HG03175 (cell line): ENCODE measurements around the gene FAM163B.

ENCODE experiments used
- ATAC-seq: cut with Tn5 transposase; IDR thresholded peaks from one replicate; pipeline ENCODE4 v1.9.1; 2021; ENCODE audit warnings: mild to moderate bottlenecking, moderate library complexity; ENCODE audit not compliant: unreplicated experiment

The FAM163B gene

DNA sequence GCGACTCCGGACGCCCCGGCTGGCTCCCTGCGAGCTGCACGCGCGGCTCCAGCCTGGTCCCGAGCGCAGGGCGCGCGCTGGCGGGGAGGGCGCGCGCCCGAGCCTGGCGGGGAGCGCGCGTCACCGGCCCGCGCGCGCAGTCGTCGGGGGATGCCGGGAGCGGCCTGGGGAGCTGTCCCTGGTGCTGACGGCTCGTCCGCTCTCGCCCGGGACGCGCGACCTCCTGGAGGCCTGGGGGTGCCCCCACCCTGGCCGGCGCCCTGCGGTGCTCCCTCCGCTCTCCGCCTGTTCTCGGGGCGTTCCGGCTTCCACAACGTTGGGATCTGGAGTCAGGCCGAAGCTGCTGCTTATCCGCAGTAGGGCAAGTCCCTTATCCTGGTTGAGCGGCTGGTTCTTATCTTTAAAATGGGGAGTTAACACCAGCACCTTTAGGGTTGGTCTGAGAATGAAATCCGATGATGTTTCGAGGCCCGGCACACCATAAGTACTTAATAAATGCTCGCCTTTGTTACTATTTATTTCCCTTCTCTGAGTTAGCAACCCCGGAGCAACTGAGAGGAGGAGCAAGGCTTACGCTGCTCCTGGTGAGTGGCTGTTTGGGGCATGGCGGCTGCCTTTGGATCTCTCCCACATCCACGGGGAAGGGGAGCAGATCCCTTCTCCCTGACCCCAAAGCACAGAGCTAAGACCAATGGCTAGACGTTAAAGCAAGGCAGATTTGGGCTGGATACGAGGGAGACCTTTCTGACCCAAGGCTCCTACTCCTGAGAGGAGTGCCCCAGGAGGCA lies at the start of gene FAM163B:
TSS of gene FAM163B (minus strand) at position 79 of the 788 bp plus-strand sequence. CDS start 29,166 bp downstream, outside the sequence.
- no peak for ATAC-seq

DNA sequence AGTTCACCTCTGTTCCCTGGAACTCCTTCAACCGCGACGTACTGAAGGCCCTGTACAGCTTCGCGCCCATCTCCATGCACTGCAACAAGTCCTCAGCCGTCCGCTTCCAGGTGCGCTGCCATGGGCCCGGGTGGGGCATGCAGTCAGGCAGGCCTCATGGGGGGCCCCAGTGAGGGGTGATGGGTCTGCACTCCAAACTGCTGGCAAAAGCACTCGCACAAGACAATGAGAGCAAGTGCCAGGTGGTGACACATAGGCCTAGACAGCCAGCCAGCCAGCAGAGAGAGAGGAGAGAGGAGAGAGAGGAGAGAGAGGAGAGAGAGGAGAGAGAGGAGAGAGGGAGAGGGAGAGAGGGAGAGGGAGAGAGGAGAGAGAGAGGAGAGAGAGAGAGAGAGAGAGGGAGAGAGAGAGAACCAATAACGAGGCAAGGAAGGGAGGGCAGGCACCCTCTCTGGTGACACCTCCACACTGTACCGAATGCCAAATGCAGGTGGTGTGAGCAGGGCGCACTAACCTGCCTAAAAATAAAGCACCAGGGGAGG lies 48.0 kb upstream of the FAM163B start:
- ATAC-seq = no peak

DNA sequence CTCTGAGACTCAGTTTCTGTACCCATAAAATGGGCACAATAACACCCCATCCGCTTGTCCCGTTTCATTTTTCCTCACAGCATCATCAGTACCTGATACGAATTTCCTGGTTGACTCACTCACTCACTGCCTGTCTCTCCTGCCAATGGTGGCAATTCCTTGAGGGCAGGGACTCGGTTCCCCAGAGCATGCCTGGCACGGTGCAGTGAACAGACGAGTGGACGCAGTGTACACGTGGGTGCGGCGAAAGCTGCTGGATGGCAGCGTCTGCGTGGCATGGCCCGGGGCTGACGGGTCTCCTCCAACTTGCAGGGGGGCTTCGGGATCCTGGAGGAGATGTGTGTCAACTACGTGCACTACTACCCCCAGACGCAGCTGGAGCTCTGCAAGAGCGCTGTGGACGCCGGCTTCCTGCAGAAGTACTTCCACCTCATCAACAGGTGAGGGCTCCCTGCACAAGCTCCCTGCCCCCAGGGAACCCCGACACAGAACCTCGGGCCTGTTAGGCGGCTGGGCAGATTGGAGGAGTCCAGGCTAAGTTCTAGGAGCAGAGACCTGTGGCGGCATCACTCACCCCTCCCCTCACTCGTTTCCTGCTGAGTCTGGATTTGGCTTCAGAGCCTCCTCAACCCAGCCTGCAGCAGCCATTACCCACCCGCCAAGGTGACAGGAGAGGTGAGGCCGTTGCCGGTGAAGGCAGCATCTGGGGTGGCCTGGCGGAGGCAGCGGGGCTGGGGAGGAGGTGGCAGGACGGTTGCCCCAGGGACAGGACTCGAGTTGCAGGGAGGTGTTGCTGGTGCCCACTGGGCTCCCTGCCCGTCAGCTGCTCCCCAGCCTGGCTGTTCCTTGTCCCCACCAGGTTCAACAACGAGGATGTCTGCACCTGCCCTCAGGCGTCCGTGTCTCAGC lies 47.3 kb upstream of the FAM163B start:
- ATAC-seq = no peak

DNA sequence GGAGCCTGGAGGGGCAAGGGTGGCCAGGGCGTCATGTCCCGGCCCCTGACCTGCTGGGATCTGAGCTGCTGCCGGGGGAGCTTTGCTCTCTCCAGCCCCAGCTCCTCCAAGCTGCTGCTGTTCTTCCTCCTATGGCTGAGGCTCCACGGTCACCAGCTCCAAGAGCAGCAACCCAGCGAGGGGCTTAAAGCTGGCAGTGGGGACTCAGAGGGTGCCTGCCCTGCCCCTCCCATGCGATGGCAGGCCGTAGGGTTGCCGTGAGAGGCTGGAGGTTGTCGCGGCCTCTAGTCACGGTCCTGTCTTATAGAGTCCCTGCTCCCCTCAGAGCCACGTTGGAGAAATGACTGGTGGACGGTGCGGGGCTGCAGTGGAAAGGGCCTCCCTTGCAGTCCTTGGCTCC lies 46.5 kb upstream of the FAM163B start:
- ATAC-seq = no peak

DNA sequence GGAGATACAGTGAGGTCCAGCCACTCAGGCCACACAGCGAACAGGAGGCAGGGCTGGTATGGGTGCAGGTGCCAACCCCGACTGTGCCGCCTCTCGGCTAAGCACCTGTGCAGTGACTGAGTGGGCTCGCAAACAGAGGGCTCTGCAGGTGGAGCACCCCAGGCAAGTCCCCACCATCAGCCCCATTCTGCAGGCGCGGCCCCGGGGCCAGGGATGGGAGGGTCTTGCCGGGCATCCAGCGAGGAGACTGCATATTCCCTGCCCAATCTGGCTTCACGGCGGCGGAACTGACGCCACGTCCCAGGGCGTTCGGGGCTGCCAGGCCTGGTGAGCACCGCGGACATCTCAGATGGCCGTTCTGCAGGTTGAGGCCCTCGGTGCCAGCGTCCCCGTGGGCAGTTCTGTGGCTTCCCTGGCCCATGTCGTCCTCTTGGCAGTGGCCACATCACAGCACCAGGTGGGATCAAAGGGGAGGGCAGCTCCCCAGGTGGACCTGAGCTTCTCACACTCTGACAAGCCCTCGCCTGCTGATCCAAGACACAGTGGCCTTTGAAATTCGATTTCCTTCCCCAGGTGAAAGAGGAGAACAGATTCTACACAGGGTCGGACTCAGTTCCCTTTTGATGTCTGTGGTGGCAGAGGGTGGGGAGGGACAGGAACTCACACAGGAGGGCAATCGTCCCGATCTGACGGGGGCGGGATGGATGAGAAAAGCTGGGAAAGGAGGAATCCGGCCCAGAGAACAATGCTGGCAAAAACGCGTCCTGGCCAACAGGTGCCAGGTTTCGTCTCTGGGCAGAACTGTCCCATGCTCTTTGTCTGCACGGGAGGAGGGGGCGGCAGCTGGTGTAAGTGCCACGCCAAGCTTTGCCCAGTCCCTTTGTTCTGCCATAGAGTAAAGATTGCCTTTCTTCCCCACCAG lies 45.8 kb upstream of the FAM163B start:
- no peak for ATAC-seq

DNA sequence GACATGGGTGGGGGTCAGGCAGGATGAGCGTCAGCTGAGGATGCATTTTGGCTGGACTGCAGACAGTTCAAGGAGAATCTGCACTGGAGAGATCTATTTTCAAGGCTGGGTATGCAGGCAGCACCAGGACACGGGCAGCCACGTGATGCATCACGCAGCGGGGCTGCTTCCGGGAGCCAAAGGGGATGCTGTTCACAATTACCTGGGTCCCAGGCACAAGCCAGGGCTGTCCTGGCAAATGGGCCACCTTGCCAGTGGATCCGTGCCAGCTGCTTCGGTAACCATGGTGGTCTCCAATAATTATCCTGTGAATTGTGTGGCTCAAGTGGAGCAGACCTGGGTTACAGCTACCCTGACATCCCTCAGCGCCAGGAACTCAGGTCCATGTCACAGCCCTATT lies 44.4 kb upstream of the FAM163B start:
- no peak for ATAC-seq

DNA sequence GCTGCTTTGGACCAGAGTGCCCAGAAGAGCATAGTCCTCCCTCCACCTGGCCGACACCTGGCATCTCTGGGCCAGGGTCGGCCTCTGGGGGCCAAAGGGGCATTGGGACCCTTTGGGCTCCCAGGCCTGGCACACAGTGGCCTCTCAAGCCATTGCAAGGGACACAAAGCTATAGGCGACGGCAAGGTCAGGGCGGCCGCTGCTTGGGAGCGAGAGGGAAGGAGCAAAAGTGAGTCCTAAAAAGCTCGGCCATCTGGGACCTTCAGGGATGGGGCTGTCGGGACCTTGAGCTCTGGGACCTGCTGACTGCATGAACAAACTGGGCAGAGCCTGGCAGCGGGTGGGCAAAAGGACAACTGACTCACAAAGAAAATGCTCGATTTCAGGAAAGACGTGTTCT lies 40.8 kb upstream of the FAM163B start:
- no peak for ATAC-seq

DNA sequence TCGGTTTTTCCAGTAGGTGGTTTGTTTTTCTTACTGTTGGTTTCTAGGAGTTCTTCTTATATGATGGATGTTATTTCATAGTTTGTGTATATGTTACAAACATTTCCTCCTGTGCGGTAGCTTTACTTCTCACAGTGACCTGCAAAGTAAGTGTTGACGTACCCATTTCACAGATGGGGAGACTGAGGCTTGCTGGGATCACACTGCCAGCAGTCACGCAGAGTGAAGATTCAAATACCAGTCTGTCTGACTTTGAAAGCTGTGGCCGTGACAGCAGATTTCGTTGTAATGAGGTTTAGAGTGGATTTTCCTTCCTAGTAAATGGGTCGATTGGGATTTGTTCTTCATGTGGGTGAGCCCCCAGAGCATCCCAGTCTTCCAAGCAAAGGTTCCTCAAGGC lies 40.0 kb upstream of the FAM163B start:
- ATAC-seq = no peak

DNA sequence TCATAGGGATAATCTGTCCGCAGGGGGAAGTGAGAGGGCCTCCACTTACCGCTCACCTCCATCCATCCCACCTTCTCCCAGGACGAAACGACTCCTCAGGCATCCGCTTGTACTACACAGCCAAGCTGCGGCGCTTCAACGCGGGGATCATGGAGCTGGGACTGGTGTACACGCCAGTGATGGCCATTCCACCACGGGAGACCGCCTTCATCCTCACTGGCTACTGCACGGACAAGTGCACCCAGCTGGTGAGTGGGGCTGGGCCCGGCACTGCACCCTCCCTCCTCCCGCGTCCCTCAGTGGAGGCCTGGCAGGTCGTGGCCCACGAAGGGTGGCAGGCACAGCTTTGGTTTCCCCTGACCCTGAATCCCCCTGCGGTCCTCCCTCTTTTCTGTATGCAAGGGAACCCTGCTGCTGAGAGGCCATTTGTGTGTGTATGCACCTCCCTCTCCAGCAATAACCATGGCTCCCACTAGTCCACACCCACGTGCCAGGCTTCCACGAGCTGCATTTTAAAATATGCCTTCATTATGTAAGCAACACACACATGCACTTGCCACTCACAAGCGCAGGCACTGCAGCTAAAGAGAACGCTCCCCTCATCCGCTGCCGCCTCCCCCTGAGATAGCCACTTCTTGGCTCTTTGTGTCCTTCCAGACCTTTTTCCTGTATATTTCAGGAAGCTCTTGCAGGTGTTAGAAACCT lies 38.7 kb upstream of the FAM163B start:
- ATAC-seq = no peak

DNA sequence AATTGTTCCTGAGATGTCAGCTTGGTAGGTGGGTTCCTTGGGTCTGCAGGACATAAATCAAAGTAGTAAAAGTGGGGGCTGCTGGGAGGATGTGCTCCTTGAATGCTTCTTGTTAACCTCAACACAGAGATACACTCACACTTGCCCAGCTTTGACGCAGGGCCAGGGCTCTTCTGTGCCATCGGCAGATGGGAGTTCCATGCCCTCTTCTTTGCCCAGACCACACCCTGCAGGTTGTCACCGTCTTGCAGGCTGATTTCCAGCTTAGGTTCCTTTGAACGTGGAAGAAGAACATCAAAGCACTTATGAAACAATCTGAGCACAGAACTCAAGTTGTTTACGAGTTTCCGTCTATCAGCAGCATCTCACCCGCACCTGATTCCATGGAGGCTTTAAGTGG lies 38.0 kb upstream of the FAM163B start:
- no peak for ATAC-seq

DNA sequence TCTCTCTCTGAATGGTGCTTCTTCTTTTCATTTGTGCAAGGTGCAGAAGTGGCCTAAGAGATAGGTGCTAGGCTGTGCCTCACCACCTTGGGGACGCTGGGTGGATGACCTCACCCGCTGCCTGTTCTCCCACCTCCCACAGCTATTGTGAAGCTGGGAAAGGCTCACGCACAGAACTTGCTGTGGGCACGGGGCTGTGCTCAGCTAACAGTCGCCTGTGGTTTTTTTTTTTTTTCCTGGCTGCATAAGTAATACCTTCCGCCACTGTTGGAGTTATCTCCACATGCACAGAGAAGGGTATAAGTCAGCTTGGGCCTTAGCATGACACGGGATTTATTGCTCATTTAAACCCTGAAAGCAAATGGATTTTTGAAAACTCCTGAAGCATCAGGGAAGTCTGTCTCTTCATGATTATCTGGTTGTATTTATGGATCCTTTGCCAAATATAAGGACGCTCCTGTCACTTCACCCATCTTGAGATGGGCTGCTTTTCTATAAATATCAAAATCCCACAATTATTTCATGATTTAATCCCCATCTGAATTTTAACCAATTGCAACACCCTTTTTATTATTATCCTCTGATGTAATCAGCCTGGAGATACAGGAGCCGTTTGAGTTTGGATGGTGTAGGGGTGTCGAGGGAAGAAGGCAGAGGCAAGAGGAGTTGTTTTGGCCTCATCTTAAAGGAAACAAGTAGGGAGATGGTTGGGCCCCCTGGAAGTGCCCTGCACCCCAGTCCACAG lies 36.0 kb upstream of the FAM163B start:
- ATAC-seq = no peak

DNA sequence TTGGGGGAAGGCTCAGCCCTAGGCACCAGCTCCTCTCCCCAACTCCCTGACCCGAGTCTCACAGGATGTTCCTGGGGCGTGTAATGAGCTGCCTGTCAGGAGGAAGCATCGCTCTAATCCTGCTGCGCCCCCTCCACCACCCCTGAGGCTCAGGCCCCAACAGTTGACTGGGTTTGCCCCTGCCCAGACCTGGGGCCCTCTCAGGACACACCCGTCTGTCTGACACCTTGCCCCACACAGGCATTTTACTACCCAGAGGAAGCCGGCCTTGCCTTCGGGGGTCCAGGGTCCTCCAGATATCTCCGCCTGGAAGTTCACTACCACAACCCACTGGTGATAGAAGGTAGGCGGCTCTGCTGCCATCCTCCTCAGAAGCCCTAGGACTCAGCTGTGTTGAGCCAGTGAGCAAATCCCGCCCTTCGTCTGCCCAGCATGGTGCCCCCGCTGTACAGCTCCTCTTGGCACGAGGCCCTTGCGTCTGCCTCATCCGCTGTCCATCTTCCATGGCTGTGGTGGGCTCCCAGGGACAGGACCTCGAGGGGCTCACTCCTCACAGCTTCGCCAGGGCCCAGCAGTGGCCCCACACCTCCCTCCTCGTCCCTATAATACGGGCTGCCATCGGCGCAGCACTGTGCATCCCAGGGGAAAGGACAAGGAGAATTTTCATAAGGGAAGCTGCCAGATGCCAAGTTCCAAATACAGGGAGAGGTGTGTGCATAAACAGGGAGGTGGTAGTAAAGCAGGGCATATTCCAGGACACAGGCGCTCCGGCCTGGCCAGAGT lies 35.0 kb upstream of the FAM163B start:
- ATAC-seq = no peak

DNA sequence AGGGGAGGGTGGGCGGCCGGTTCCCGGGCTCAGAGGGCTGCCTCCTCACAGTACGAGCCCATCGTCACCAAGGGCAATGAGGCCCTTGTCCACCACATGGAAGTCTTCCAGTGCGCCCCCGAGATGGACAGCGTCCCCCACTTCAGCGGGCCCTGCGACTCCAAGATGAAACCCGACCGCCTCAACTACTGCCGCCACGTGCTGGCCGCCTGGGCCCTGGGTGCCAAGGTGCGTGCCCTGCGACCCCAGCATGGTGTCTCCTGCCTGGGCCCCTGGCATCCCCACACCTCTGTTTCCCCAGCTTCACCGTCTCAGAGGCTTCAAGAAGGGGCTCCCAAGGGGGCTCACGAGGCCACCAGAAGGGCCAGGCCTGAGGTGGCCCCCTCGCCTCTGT lies 34.2 kb upstream of the FAM163B start:
- no peak for ATAC-seq

DNA sequence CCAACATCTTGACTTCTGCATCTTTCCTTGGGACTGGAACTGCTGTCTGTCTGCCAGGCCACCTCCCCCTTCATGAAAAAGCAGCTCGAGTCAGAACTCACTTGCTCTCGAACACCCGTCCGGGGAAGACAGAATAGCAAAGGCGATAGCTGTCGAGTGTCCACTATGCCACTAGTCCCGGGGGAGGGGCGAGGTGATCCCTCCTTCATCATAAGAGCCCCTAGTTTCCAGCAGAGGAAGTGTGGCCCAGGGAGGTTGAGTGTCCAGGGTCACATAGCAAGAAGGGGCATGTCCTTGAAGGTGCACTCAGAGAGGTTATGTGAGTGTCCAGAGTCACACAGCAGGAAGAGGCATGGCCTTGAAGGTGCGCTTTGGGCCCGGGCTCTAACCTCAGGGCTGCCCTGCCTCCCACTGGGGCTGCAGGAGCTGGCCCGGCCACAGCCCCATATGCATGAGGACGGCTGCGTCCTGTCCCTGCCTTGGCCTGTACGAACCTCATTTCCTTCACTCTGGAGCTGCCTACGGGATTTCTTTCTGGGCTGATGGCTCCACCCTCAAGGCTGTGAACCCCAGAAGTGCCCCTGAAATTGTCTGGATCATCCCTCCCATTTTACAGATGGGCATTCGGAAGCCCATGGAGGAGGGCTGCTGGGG lies 33.6 kb upstream of the FAM163B start:
- ATAC-seq = no peak

DNA sequence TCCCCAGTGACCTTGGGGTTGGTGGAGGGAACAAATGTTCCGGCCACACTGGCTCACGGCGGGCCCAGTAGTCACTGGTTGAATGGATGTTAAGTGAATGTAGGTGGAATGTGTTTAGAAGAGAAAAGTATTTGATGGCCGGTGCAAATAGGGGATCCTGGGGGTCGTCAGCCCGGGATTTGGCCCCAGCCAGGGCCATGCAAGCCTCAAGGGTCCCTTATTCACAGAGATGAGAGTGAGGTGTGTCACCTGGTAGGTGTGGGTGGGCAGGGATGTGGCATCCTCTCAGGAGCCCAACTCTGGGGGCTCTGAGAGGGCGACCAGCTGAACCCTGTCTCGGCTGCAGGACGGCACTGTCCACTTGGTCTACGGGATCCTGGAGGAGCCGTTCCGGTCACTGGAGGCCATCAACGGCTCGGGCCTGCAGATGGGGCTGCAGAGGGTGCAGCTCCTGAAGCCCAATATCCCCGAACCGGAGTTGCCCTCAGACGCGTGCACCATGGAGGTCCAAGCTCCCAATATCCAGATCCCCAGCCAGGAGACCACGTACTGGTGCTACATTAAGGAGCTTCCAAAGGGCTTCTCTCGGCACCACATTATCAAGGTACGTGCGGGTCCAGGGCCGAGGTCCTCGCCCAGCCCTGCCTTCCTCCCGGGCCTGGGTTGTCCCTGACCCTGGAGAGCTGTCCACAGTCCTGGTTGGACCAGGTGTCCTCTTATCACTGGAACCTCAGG lies 32.8 kb upstream of the FAM163B start:
- ATAC-seq = no peak

DNA sequence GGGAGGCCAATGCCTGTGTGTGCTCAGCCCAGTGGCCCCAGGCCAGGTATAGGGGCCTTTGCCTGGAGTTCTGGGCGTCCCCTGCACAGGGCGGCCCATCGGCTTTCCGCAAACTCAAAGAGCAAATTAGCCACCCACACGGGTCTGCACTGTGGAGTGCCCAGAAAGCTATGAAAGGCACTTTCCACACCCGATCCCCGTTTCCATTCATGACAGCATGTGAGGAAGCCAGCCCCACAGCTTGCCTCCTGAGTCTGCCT lies 32.1 kb upstream of the FAM163B start:
- ATAC-seq = no peak

DNA sequence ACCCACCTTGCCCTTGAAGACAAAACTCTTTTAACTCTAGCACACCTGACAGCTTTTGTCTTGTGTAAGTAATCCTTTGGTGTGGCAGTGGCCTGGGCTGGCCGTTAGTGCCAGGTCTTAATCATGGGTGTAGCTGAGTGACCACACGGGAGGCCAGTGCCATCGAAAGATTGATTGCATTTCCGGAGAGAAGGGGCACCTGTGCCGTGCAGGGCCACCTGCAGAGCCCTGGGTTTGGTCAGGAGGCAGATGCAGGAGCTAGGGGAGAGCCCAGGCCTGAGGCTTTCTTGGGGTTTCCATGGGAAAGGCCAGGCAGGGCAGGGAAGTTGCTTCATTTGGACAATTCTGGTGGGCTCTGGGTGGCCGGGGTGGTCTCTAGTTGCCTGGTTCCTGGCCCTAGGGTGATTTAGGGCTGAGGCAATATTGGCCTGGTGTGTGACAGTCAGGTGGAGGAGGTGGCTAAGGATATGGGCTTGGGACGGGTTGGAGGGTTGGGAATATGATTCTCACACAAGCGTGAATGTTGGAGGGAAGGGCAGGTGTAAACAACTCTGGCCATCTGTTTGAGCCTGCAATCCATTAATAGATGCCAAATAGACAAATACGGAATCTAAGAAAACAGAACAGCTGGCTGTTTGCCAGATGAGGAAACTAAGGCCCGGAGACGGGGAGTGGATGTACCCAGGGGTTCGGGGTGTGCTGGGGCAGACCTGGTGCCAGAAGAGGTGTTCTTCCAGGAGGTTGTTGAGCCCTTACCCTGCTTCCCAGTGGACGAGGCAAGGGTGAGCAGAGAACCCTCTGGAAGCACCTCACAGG lies 31.6 kb upstream of the FAM163B start:
- ATAC-seq = no peak
